Measurements from ENCODE around the gene NID2. TPM values are rescaled to one million over a fixed set of nuclear protein-coding genes. Genes with fewer than 3 reads are reported as not detected.

Gene NID2
- polyA plus RNA-seq, 3 donors from 2014 or later, result 0.31 to 0.95 (median 0.35) TPM

DNA sequence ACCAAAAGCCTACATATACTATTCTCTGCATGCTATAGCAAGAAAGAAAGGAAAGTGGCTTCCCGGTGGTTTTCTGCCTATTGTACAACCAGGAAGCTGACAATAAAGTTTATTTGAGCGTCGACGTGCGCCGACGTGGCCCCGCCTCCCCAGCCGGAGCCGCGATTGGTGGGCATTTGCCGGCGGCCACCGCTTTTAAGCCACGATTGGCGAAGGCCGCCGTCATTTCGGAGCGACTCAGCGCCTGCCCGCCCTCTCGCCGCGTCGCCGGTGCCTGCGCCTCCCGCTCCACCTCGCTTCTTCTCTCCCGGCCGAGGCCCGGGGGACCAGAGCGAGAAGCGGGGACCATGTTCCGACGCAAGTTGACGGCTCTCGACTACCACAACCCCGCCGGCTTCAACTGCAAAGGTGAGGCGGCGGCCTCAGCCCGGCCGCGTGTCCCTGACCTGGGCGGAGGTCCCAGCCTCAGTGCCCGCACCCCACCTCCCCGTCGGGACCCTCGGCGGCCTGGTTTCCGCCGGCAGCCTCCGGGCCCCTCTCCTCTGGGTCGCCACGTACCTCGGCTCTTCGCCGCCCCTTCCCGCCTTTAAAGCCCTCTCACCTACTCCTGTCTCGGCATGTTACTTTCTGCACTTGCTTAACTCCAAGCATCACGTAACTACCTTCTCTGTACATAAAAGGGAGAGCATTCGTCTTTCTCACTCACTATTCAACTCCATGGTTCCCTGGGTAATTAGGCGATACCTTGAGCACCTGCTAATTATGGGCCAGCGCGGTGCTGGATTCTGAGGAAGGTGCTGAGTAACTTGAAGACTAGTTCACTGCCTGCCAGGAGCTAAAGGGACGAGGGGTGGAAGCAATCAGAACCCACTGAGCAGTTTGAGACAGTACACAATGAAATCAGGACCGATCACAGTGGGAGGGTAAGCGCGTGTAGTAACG is 79.3 kb downstream of the NID2 start, which contains the start of gene RTRAF:
Gene RTRAF, plus strand, starts transcription at position 254 of the 942 bp plus-strand sequence. Its CDS starts 94 bp downstream, at position 348.
- no peaks in the 10 kb centered on the region for H3K9me3 Mint-ChIP-seq
- peaks cover 0 to 6% (median 3%) of the 10 kb centered on the region in 3 donors for H3K27me3 Mint-ChIP-seq (ENCODE audit: low read depth in 3 of 3)
- peak; percentile 90 to 92 (median 91) for DNase-seq
- peak within 1 kb of the TSS; percentile 92 to 100 (median 96) for H3K4me3 Mint-ChIP-seq
- H3K4me1 Mint-ChIP-seq, result peaks cover 23 to 48% of the 10 kb centered on the region in 2 donors
- peaks cover 13 to 16% (median 16%) of the 10 kb centered on the region in 3 donors for H3K36me3 Mint-ChIP-seq
- H3K27ac Mint-ChIP-seq, result peak within 1 kb of the TSS; percentile 85 to 98 (median 94)

GRCh38 chr14:51988221-51988620 is 80.6 kb downstream of the NID2 start:
- H3K4me3 Mint-ChIP-seq, result peak overlapping the region in 3 of 5 donors; percentile 95 to 100 (median 98)
- peaks cover 3 to 12% (median 3%) of the 10 kb centered on the region in 3 donors for H3K36me3 Mint-ChIP-seq
- H3K9me3 Mint-ChIP-seq, result no peaks in the 10 kb centered on the region
- peak overlapping the region in 5 of 6 donors; percentile 86 to 98 (median 95) for H3K27ac Mint-ChIP-seq
- peaks cover 23 to 38% of the 10 kb centered on the region in 2 donors for H3K4me1 Mint-ChIP-seq
- no peak for DNase-seq
- H3K27me3 Mint-ChIP-seq (ENCODE audit: low read depth in 3 of 3), result peaks cover 0 to 8% (median 3%) of the 10 kb centered on the region in 3 donors

- Mint-ChIP-seq H3K4me1 (peaks cover 6 to 18% of the 10 kb centered on the region in 2 donors), H3K36me3 (peaks cover 0 to 26% (median 4%) of the 10 kb centered on the region in 3 donors), H3K27me3 (ENCODE audit: low read depth in 3 of 3) (peaks cover 1 to 9% (median 7%) of the 10 kb centered on the region in 3 donors), H3K9me3 (no peaks in the 10 kb centered on the region), H3K4me3 (no peak overlapping the region), H3K27ac (no peak overlapping the region)
- DNase-seq, result no peak
These were observed 87.5 kb downstream of the NID2 start for GRCh38 chr14:51981218-51981854.

DNA sequence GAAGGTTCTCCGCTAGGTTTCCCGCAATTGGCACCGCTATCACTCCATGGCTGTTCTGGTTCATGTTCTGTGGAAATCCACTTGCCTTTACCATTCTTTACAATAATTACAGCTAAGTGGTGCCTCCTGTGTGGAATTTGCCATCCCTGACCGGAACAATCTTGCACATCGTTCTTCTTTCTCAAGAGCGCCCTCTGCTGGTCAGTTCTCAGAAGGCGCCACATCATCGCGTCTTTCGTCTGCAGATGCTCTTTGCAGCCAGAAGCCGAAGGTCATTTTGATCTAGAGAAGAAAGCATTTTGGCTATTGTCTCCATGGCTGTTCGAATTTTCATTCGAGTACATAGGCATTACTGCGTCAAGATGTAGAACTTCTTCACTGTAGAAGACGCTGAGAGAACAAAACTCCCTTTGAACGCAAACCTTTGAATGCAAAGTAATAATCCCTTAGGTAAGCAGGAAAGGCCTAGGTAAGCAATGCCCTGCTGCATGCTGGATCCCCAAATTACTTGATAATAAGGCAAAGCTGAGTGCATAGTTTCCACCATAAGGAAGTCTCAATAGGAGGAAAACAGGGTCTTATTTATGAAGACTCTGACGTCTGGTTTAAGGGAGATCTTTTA is 89.7 kb downstream of the NID2 start:
- Mint-ChIP-seq H3K9me3 (no peaks in the 10 kb centered on the region), H3K4me3 (peak overlapping the region in 1 of 5 donors; percentile 39), H3K27me3 (ENCODE audit: low read depth in 3 of 3) (peaks cover 1 to 8% (median 7%) of the 10 kb centered on the region in 3 donors), H3K4me1 (peaks cover 6 to 18% of the 10 kb centered on the region in 2 donors), H3K36me3 (peaks cover 0 to 17% (median 4%) of the 10 kb centered on the region in 3 donors), H3K27ac (peak overlapping the region in 2 of 6 donors; percentile 11 to 23)
- DNase-seq, result peak; percentile 71 to 76 (median 74)

DNA sequence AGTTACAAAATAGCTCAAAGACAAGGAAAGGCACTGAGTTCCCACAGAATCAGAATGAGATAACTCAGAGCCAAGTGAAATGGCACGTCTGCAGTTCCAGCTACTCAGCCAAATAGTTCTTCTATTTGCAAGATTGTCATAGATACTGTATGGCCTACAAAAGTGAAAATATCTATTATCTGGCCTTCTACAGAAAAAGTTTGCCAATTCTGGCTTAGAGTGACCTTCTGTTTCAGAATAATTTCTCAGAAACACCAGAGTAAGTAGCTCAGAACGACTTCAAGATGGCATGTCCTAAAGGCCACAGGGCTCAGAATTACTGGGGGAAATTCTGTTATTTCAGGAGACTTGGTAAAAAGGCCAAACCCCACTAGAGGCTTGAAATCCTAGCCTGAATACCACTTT is 90.2 kb downstream of the NID2 start:
- no peak overlapping the region for H3K27ac Mint-ChIP-seq
- no peak for DNase-seq
- no peaks in the 10 kb centered on the region for H3K9me3 Mint-ChIP-seq
- H3K36me3 Mint-ChIP-seq, result peaks cover 0 to 17% (median 4%) of the 10 kb centered on the region in 3 donors
- peaks cover 1 to 8% (median 7%) of the 10 kb centered on the region in 3 donors for H3K27me3 Mint-ChIP-seq (ENCODE audit: low read depth in 3 of 3)
- no peak overlapping the region for H3K4me3 Mint-ChIP-seq
- peaks cover 6 to 18% of the 10 kb centered on the region in 2 donors for H3K4me1 Mint-ChIP-seq

DNA sequence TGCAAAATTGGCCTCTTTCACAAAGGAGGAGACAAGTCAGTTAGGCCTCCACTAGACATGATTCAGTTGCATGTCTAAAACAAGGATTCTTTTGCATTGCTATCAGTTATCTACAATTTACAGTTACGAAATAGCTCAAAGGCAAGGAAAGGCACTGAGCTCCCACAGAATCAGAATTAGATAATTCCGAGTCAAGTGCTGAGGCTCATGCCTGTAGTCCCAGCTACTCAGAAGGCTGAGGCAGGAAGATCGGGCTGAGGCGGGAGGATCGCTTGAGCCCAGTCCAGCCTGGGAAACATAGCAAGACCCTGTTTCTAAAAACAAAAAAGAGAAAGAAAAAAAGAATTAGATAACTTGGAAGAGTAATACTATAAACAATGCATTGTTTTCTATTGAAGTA is 91.8 kb downstream of the NID2 start:
- DNase-seq, result no peak
- H3K4me1 Mint-ChIP-seq, result peaks cover 11 to 26% of the 10 kb centered on the region in 2 donors
- H3K9me3 Mint-ChIP-seq, result no peaks in the 10 kb centered on the region

GRCh38 chr14:51972566-51972965 is 96.3 kb downstream of the NID2 start:
- Mint-ChIP-seq H3K9me3 (no peaks in the 10 kb centered on the region), H3K27ac (peak overlapping the region; percentile 48 to 88 (median 72))

More for the DNA sequence above, 91.8 kb downstream of the NID2 start:
- Mint-ChIP-seq H3K27ac (no peak overlapping the region), H3K4me3 (no peak overlapping the region), H3K27me3 (ENCODE audit: low read depth in 3 of 3) (peaks cover 1 to 11% (median 5%) of the 10 kb centered on the region in 3 donors), H3K36me3 (peaks cover 0 to 8% (median 0%) of the 10 kb centered on the region in 3 donors)

DNA sequence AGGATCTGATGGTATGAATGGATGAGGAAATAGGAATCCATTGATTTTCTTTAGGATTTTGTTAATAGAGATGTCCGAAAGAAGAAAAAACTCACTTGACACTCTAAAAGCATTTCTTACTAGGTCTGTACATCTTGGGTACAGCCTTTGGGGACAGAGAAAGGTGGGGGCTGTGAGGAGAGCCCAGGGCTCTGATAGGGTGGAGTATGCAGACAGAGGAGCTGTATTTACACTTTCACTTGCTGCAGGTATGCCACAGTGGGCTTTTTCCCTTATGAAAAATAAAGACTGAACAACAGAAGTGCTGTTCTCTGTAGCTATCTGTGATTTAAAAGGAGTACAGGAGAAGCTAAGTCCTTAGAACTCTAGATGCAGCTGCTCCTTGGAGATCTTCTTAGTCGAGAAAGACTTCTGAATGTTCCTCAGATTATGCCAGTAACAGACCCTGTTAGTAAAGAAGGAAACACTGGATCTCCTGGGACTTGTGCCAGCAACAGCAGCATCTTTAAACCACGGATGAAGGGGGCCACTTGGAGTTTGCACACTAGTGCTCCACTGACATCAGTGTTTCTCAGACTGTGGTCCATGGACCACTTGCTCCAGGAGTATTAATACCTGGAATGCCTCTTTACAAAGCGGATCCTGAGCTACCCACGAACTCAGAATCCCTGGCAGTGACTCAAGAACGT is 98.9 kb downstream of the NID2 start:
- H3K4me1 Mint-ChIP-seq, result peaks cover 34 to 58% of the 10 kb centered on the region in 2 donors
- no peak for DNase-seq
- peaks cover 3 to 10% (median 5%) of the 10 kb centered on the region in 3 donors for H3K27me3 Mint-ChIP-seq (ENCODE audit: low read depth in 3 of 3)
- no peak overlapping the region for H3K4me3 Mint-ChIP-seq
- H3K9me3 Mint-ChIP-seq, result no peaks in the 10 kb centered on the region
- peaks cover 4 to 9% (median 6%) of the 10 kb centered on the region in 3 donors for H3K36me3 Mint-ChIP-seq
- peak overlapping the region; percentile 11 to 83 (median 68) for H3K27ac Mint-ChIP-seq

More at GRCh38 chr14:51972566-51972965, 96.3 kb downstream of the NID2 start:
- peaks cover 4 to 6% (median 6%) of the 10 kb centered on the region in 3 donors for H3K36me3 Mint-ChIP-seq
- peaks cover 21 to 40% of the 10 kb centered on the region in 2 donors for H3K4me1 Mint-ChIP-seq
- H3K4me3 Mint-ChIP-seq, result no peak overlapping the region
- no peak for DNase-seq
- peaks cover 2 to 12% (median 5%) of the 10 kb centered on the region in 3 donors for H3K27me3 Mint-ChIP-seq (ENCODE audit: low read depth in 3 of 3)

DNA sequence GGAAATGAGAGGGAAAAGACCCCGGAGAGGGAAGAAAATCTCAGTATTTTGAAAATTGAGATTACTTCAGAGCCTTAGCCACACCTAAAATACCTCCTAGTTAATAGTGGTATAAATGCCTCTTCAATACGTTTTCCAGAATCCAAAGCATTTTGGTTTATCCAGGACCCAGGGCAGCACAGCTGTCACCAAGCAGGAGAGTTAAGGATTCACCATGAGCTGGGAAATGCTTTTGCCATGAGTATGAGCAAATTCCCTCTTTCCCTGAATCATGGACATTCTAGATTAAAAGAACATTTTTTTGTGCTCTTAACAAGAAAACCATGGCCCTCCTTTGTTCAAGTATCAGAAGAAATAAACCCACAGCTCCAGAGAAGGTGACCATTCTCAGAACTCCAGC is 101.3 kb downstream of the NID2 start:
- no peak for DNase-seq
- Mint-ChIP-seq H3K27me3 (ENCODE audit: low read depth in 3 of 3) (peaks cover 4 to 11% (median 5%) of the 10 kb centered on the region in 3 donors), H3K27ac (peak overlapping the region in 4 of 6 donors; percentile 32 to 79 (median 74)), H3K4me1 (peaks cover 52 to 79% of the 10 kb centered on the region in 2 donors), H3K36me3 (peaks cover 4 to 13% (median 12%) of the 10 kb centered on the region in 3 donors), H3K4me3 (no peak overlapping the region), H3K9me3 (no peaks in the 10 kb centered on the region)

GRCh38 chr14:51963286-51963685 is 105.6 kb downstream of the NID2 start:
- peaks cover 78 to 86% of the 10 kb centered on the region in 2 donors for H3K4me1 Mint-ChIP-seq
- H3K4me3 Mint-ChIP-seq, result peak overlapping the region; percentile 16 to 73 (median 60)
- H3K27ac Mint-ChIP-seq, result peak overlapping the region; percentile 72 to 88 (median 84)
- peaks cover 21 to 38% (median 26%) of the 10 kb centered on the region in 3 donors for H3K36me3 Mint-ChIP-seq
- H3K9me3 Mint-ChIP-seq, result no peaks in the 10 kb centered on the region
- no peak for DNase-seq
- peaks cover 0 to 3% (median 3%) of the 10 kb centered on the region in 3 donors for H3K27me3 Mint-ChIP-seq (ENCODE audit: low read depth in 3 of 3)

DNA sequence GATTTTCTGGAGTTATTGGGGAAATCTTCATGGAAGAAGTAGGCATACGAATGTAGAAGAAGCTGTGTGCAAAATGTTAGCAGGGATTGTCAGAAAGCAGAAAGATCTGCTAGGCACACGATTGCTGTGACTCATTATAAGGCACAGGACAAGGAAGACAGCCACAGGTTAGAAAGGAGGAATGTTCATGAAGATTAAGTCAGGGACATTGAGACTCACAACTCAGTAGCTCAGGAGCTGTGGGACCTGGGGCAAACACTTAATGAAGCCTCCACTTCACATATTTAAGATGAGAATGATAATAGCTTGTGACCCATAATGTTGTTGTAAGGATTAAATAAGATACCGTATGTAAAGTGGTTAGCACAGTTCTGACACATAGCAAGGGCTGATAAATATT is 106.1 kb downstream of the NID2 start:
- peaks cover 26 to 37% (median 31%) of the 10 kb centered on the region in 3 donors for H3K36me3 Mint-ChIP-seq
- peaks cover 82 to 92% of the 10 kb centered on the region in 2 donors for H3K4me1 Mint-ChIP-seq
- no peak for DNase-seq
- no peaks in the 10 kb centered on the region for H3K9me3 Mint-ChIP-seq
- peak overlapping the region; percentile 10 to 73 (median 36) for H3K4me3 Mint-ChIP-seq
- peaks cover 0 to 5% (median 3%) of the 10 kb centered on the region in 3 donors for H3K27me3 Mint-ChIP-seq (ENCODE audit: low read depth in 3 of 3)
- H3K27ac Mint-ChIP-seq, result peak overlapping the region; percentile 72 to 88 (median 84)

GRCh38 chr14:51960866-51961265 is 108.0 kb downstream of the NID2 start:
- peak overlapping the region in 2 of 5 donors; percentile 15 to 22 for H3K4me3 Mint-ChIP-seq
- H3K9me3 Mint-ChIP-seq, result no peaks in the 10 kb centered on the region
- H3K27me3 Mint-ChIP-seq (ENCODE audit: low read depth in 3 of 3), result peaks cover 0 to 5% (median 3%) of the 10 kb centered on the region in 3 donors
- H3K27ac Mint-ChIP-seq, result peak overlapping the region; percentile 46 to 89 (median 75)
- DNase-seq, result no peak
- peaks cover 33 to 44% (median 35%) of the 10 kb centered on the region in 3 donors for H3K36me3 Mint-ChIP-seq
- H3K4me1 Mint-ChIP-seq, result peaks cover 94 to 99% of the 10 kb centered on the region in 2 donors

Measured in immature natural killer cell (primary cell).